DND-41 (cell line): ENCODE data around the gene LMF1.

Experiments
- ATAC-seq: fragments of 200-7000 bp; cut with Tn5 transposase; 3 replicates; pipeline ENCODE4 v1.9.1; 2021; ENCODE audit warnings: low read depth; ENCODE audit not compliant: insufficient read depth
- DNase-seq: peaks from one replicate; pipeline ENCODE4 v3.0.0-alpha.2; 2020
- H2AFZ ChIP-seq: 2 replicates; pipeline ENCODE4 v1.6.0; 2012; ENCODE audit warnings: low read depth, low read length
- H3K27ac ChIP-seq: 2 replicates; pipeline ENCODE4 v1.5.1; 2012; ENCODE audit warnings: low read length, inconsistent platforms
- H3K27me3 ChIP-seq: fragments of 200-600 bp; sonication (generic); 2 replicates; pipeline ENCODE4 v1.6.0; 2012; ENCODE audit warnings: low read length, mild to moderate bottlenecking, inconsistent platforms; ENCODE audit not compliant: insufficient read depth, poor library complexity
- H3K36me3 ChIP-seq: 2 replicates; pipeline ENCODE4 v1.5.1; 2012; ENCODE audit warnings: low read length, inconsistent platforms; ENCODE audit not compliant: insufficient read depth
- H3K4me1 ChIP-seq: 2 replicates; pipeline ENCODE4 v1.5.1; 2012; ENCODE audit warnings: mild to moderate bottlenecking, low read length; ENCODE audit not compliant: insufficient read depth
- H3K4me2 ChIP-seq: 2 replicates; pipeline ENCODE4 v1.6.0; 2012; ENCODE audit warnings: mild to moderate bottlenecking, moderate library complexity, low read length, inconsistent platforms; ENCODE audit not compliant: insufficient read depth
- H3K4me3 ChIP-seq, 2 experiments: fragments of 200-600 bp in 1 of 2; shearing (Covaris generic) in 1 of 2; 2 replicates each; pipeline ENCODE4 v1.5.1; 2012 to 2016; ENCODE audit warnings: inconsistent platforms in 2 of 2, low read length in 2 of 2, mild to moderate bottlenecking in 2 of 2, low read depth in 1 of 2, moderate library complexity in 1 of 2
- H3K79me2 ChIP-seq: 2 replicates; pipeline ENCODE4 v1.6.0; 2012; ENCODE audit warnings: low read length, inconsistent platforms; ENCODE audit not compliant: insufficient read depth
- H3K9ac ChIP-seq: 2 replicates; pipeline ENCODE4 v1.6.0; 2012; ENCODE audit warnings: low read depth, mild to moderate bottlenecking, inconsistent platforms, low read length, moderate library complexity
- H3K9me3 ChIP-seq: 2 replicates; pipeline ENCODE4 v1.5.1; 2012; ENCODE audit warnings: low read length, moderate library complexity, mild to moderate bottlenecking, inconsistent platforms; ENCODE audit not compliant: insufficient read depth, severe bottlenecking
- H4K20me1 ChIP-seq: 2 replicates; pipeline ENCODE4 v1.6.0; 2012; ENCODE audit warnings: low read length; ENCODE audit not compliant: insufficient read depth
- CTCF ChIP-seq: IDR thresholded peaks from 2 replicates; pipeline ENCODE4 v1.5.1; 2012; ENCODE audit warnings: borderline replicate concordance, low read length, moderate library complexity, mild to moderate bottlenecking; ENCODE audit not compliant: poor library complexity, severe bottlenecking; ENCODE audit errors: extremely low read depth
- EZH2 ChIP-seq: IDR thresholded peaks from 3 replicates; pipeline ENCODE4 v1.6.1; 2012; ENCODE audit warnings: borderline replicate concordance, low read depth, mild to moderate bottlenecking, moderate library complexity, low read length, inconsistent platforms; ENCODE audit not compliant: severe bottlenecking

LMF1 gene

GRCh38 chr16:1013593-1013900 is 42.8 kb upstream of the LMF1 start:
- no peak overlapping the region for H3K9ac ChIP-seq
- H4K20me1 ChIP-seq, result peaks cover 5% of the 10 kb centered on the region; the same call in 1 of the 2 replicates
- no peaks in the 10 kb centered on the region for H3K36me3 ChIP-seq
- H3K4me2 ChIP-seq, result no peak overlapping the region
- no peak for TF ChIP-seq EZH2
- no peak for TF ChIP-seq CTCF
- no peaks in the 10 kb centered on the region for H3K9me3 ChIP-seq
- no peak for ATAC-seq
- no peaks in the 10 kb centered on the region for H3K79me2 ChIP-seq
- H3K27me3 ChIP-seq, result no peaks in the 10 kb centered on the region
- no peaks in the 10 kb centered on the region for H3K4me1 ChIP-seq
- H3K27ac ChIP-seq, result no peak overlapping the region
- H3K4me3 ChIP-seq, result no peak overlapping the region
- DNase-seq, result no peak
- H2AFZ ChIP-seq, result no peak overlapping the region

- peaks cover 5% of the 10 kb centered on the region; the same call in 1 of the 2 replicates for H4K20me1 ChIP-seq
- H3K9me3 ChIP-seq, result no peaks in the 10 kb centered on the region
- no peak overlapping the region for H3K4me3 ChIP-seq
- H2AFZ ChIP-seq, result no peak overlapping the region
- H3K9ac ChIP-seq, result no peak overlapping the region
- H3K4me2 ChIP-seq, result no peak overlapping the region
- H3K79me2 ChIP-seq, result no peaks in the 10 kb centered on the region
- ATAC-seq (no peak), DNase-seq (no peak)
- H3K27me3 ChIP-seq, result no peaks in the 10 kb centered on the region
- no peaks in the 10 kb centered on the region for H3K36me3 ChIP-seq
- peak; percentile 16 for TF ChIP-seq CTCF
- TF ChIP-seq EZH2, result no peak
- no peaks in the 10 kb centered on the region for H3K4me1 ChIP-seq
- H3K27ac ChIP-seq, result no peak overlapping the region
Measured at GRCh38 chr16:1012722-1013592, 42.2 kb upstream of the LMF1 start.

GRCh38 chr16:1012135-1012534 is 41.4 kb upstream of the LMF1 start:
- H3K27me3 ChIP-seq, result no peaks in the 10 kb centered on the region
- H3K4me1 ChIP-seq, result no peaks in the 10 kb centered on the region
- no peak overlapping the region for H3K9ac ChIP-seq
- TF ChIP-seq EZH2, result no peak
- no peaks in the 10 kb centered on the region for H3K36me3 ChIP-seq
- no peak overlapping the region for H3K4me2 ChIP-seq
- H3K79me2 ChIP-seq, result no peaks in the 10 kb centered on the region
- peaks cover 9% of the 10 kb centered on the region; the same call in 1 of the 2 replicates for H4K20me1 ChIP-seq
- no peak for DNase-seq
- H3K9me3 ChIP-seq, result no peaks in the 10 kb centered on the region
- no peak overlapping the region for H3K4me3 ChIP-seq
- ATAC-seq, result no peak
- H3K27ac ChIP-seq, result no peak overlapping the region
- H2AFZ ChIP-seq, result no peak overlapping the region

- H3K27me3 ChIP-seq, result no peaks in the 10 kb centered on the region
- no peak overlapping the region for H3K9ac ChIP-seq
- no peak overlapping the region for H3K4me3 ChIP-seq
- H3K36me3 ChIP-seq, result no peaks in the 10 kb centered on the region
- TF ChIP-seq EZH2, result no peak
- no peak for TF ChIP-seq CTCF
- H3K27ac ChIP-seq, result no peak overlapping the region
- H3K9me3 ChIP-seq, result no peaks in the 10 kb centered on the region
- H3K4me1 ChIP-seq, result no peaks in the 10 kb centered on the region
- DNase-seq (no peak), ATAC-seq (no peak)
- peaks cover 9% of the 10 kb centered on the region; the same call in 1 of the 2 replicates for H4K20me1 ChIP-seq
- H3K79me2 ChIP-seq, result no peaks in the 10 kb centered on the region
- H3K4me2 ChIP-seq, result no peak overlapping the region
- H2AFZ ChIP-seq, result no peak overlapping the region
Measured at GRCh38 chr16:1011316-1012082, 40.7 kb upstream of the LMF1 start.
